HG02623 (cell line): ENCODE data around the gene ATP1B1.
"Not testable (repeated sequence)": the region's sequence is repeated elsewhere in the genome, so short reads cannot be mapped to it uniquely, and the experiment has no call there.

Experiments used
- ATAC-seq: cut with Tn5 transposase; IDR thresholded peaks from one replicate; pipeline ENCODE4 v1.9.1; 2021; ENCODE audit warnings: moderate library complexity; ENCODE audit not compliant: unreplicated experiment

ATP1B1 gene

DNA sequence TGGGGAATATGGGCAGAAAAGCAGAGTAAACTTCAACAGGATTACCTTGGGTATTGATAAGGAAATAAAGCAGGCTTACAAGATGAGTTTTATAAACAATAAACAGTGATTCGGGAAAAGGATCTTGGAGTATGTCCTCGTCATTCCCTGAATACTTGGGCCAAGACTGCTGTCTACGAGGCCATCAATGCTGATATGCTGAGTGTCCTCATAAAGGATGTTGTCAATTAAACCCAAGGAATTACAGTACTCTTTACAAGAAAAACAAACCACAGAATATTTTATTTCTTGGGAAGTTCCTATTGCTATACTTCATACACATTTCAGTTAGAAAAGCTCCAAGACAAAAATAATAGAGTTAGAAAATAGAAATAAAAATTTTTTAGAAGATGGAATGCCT lies 34.9 kb downstream of the ATP1B1 start:
- no peak for ATAC-seq

- no peak for ATAC-seq
Measured at GRCh38 chr1:169142129-169142528, 35.6 kb downstream of the ATP1B1 start.

DNA sequence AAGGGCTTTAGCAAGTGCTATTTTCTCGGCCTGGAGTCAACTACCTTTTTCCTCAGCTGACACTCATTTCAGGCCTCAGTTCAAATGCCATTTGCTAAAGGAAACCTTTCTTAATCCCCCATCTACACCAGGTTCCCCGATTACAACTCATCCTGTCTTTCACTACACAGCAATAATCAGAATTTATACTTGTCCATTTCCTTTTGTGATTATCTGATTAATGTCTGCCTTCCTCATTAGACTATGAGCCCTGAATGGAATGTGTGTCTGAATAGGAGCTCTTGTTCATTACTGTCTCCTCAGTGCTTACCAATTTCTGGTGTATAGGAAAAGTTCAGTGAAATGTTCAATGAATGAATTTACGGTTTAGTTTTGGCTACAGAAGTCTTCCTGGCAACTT lies 36.9 kb downstream of the ATP1B1 start:
- ATAC-seq, result no peak

- ATAC-seq, result no peak
Measured at GRCh38 chr1:169143984-169144383, 37.5 kb downstream of the ATP1B1 start.

GRCh38 chr1:169144941-169145626 lies 38.6 kb downstream of the ATP1B1 start:
- no peak for ATAC-seq

DNA sequence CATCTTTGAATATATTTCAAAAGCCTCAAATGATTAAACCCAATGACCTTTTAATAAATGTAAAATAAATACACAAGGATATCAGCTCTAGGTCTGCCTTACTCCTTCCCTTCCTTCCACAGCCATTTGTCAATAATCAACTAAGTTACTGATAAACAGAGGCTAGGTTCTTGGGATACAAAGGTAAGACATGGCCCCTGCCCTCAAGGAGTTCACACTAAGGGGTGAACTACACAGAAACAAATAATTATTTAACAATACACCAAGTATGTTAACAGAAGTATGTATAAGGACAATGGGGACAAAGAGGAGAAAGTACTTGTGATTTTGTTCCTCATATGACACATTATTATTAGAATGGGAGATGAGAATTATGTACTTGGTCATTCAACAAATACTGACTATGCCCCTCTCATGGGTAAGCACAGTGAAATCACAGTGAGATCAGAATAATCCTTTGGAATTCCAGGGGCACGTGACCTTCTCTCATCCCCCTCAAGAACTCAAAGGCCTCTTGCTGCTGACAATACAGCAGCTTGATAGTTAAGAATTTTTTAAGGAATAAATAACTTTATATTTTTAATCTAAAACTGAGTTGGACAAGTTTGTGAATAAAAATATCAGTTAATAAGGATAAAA lies 40.2 kb downstream of the ATP1B1 start:
- no peak for ATAC-seq

- ATAC-seq, result no peak
Measured at GRCh38 chr1:169148472-169149252, 42.2 kb downstream of the ATP1B1 start.

- ATAC-seq, result no peak
Measured at GRCh38 chr1:169149555-169150286, 43.2 kb downstream of the ATP1B1 start.

DNA sequence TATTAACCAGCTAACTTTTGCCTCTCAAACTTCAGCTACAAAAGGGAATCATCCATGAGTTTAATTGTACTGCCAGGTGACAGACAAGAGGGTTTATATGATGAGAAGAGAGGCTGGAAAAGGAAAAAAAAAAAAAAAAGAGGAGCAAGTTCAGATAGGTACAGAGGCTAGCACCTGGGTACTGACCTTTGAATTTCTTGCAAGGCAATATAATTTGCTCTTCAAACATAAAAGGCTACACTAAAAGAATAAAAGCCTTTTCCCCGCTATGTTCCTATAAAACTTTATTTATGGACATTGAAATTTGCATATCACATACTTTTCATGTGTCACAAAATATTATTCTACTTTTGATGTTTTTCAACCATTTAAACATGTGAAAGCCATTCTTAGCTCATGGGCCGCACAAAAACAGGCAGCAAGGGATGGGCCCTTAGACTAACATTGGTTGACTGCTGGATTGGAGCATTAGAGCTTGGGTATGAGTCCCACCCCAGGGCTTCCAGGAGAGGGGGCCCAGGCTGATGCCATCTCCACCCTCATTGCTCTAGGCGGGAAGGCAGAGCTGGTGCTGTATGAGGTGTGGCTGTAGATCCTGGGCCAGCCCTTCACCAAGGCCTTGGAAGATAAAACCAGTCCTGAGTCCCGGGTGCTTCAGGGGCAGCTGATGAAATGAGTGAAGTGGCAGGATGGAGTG lies 44.3 kb downstream of the ATP1B1 start:
- ATAC-seq, result no peak

DNA sequence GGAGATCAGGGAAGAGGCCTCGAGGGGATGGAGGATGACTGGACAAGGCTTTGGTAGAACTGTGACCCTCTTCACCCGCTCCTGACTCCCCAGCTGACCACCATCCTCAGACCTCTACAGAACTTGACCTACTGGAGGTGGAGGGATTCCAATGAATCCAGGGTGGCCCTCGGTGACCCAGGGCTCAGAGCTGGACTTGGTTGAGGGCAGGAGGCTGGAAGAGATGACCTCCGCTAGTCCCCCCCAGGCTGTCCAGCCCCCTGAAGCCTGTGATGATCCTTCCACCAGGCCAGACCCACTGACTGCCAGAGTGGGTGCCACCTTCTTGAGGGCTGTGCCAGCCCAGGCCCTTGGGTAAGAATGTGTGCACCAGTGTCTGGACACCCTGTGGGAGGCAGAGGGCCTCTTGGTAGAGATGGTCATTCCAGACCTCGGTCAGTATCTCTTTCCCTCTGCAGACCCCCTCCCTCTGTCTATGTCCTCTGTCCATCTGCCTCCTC lies 44.9 kb downstream of the ATP1B1 start:
- no peak for ATAC-seq

GRCh38 chr1:169155675-169156074 lies 49.2 kb downstream of the ATP1B1 start:
- no peak for ATAC-seq

DNA sequence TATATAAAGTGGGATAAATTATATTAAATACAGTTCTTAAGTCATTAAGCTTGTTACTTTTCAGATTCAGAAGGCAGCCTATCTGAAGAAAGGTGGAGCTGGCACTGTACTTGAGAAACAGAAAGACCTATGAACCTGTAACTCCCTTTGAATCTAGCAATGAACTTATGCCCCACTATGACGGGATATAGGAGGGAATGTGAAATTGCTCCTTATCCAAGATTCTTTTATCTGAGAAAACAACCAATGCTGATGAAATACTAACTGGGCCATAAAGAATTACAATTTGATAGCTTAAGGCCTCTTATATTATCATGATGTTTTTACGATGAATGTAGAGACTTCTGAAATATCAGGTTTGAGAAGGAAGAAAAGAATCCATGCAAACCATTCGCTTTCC lies 50.1 kb downstream of the ATP1B1 start:
- no peak for ATAC-seq

GRCh38 chr1:169160845-169161495 lies 54.5 kb downstream of the ATP1B1 start:
- ATAC-seq, result no peak

- no peak for ATAC-seq
Measured at GRCh38 chr1:169161496-169162194, 55.2 kb downstream of the ATP1B1 start.

- ATAC-seq, result no peak
Measured at GRCh38 chr1:169163059-169163458, 56.6 kb downstream of the ATP1B1 start.

GRCh38 chr1:169175461-169175860 lies 69.0 kb downstream of the ATP1B1 start:
- ATAC-seq, result no peak

DNA sequence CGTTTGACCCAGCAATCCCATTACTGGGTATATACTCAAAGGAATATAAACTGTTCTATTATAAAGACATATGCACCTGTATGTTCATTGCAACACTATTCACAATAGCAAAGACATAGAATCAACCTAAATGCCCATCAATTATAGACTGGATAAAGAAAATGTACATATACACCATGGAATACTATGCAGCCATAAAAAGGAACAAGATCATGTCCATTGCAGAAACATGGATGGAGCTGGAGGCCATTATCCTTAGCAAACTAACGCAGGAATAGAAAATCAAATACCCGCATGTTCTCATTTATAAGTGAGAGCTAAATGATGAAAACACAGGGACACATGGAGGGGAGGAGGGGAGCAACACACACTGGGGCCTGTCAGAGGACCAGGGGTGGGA lies 72.9 kb downstream of the ATP1B1 start:
- ATAC-seq, result not testable (repeated sequence)

GRCh38 chr1:169180174-169180573 lies 73.7 kb downstream of the ATP1B1 start:
- no peak for ATAC-seq
